Lung microvascular endothelial cell (primary cell): ENCODE data around the gene NADK. TPM values are rescaled to one million over a fixed set of nuclear protein-coding genes. Genes with fewer than 3 reads are reported as not detected.
"Not testable (repeated sequence)": the region's sequence is repeated elsewhere in the genome, so short reads cannot be mapped to it uniquely, and the experiment has no call there.

ENCODE experiments used
- DNase-seq, 2 donors: peaks; one replicate each; pipeline versions ENCODE4 v3.0.0 to v3.0.0-alpha.2; 2010; ENCODE audit warnings: low read depth in 2 of 2
- total RNA-seq: library from RNA; depleted of rRNA; stranded (reverse); fragments of >200 nt; gene quantifications from 2 replicates; pipeline ENCODE4 v1.2.1, GENCODE V29; 2014

Gene NADK
- total RNA-seq, 1 donor from 2014 or later = 34.7 TPM

DNA sequence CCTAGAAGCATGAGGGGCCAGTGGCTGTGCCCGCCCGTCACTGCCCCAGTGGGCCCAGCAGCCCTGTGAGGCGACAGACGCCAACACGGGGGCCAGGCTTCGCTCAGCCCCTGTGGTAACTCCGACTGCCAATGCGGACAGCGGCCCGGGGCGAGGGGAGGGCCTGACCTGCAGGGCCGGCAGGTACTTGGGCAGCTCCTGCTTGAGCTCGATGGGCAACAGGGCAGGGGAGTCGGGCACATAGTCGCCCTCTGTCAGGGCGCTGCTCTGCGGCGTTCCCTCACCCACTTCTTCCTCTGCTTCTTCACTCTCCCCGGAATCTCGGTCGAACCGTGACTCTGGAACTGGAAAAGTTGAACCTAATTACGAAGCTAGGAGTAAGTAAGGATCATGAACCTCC lies 71.0 kb downstream of the NADK start:
- DNase-seq = not testable (repeated sequence)

DNA sequence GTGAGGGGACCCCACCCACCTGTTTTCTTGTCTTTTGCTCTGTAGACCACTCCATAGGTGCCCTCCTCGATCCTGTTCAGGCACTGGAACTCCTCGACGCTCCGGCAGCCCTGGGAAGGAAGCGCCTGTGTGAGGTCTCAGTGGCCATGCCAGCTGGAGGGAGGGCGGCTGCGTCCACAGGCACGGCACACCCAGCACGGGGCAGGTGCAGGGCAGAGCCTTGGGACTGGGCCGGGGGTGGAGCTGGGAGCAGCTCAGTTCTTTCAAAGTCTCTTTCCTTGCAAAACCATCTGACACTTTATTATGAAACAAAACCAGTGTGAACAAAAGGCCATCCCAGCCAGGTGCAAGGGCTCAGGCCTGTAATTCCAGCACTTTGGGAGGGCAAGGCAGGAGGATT lies 72.6 kb downstream of the NADK start:
- not testable (repeated sequence) for DNase-seq

DNA sequence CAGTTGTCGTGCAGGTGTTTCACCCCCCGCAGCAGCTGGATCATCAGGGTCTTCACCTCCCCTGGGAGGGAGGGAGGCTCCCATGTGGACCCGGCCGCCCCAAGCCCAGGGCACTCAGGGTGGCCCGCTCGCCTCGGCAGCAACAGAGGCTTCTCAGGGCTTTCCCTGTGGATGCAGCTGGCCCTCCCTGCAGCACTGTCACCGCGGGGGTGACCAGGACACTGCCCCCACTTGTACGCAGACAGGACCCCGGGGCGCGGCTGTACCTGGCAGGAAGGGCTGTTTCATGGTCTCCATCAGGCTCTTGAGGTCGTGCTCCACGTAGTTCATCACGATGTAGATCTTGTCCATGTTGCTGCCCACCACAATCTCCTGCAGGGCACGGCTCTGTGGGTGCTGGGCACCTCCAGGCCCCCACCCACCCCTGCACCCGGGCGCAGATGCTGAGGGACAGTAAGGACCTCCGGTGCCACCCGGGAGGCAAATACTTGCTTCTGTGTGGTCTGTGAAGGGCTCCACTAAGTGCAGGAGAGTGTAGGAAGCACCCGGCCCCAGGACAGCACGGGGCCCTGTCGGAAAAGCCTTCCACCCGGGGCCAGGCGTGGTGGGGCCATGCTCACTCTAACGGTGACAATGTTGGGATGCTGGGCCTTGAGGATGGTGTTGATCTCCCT lies 73.8 kb downstream of the NADK start:
- DNase-seq = not testable (repeated sequence)

DNA sequence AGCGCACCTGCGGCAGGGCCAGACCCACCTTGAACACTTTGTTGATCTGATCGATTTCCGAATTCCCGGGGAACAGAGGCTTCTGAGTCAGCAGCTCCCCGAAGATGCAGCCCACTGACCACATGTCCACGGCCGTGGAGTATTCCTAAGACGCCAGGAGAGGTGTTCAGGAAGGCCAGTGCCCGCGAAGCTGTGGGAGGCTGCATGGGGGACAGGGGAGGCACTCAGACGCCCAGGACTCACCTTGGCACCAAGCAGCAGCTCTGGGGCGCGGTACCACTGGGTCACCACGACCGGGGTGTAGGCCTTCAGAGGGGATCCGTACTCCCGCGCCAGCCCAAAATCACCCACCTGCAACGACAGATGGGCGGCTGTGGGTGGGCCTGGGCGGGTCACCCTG lies 74.5 kb downstream of the NADK start:
- no peak for DNase-seq

DNA sequence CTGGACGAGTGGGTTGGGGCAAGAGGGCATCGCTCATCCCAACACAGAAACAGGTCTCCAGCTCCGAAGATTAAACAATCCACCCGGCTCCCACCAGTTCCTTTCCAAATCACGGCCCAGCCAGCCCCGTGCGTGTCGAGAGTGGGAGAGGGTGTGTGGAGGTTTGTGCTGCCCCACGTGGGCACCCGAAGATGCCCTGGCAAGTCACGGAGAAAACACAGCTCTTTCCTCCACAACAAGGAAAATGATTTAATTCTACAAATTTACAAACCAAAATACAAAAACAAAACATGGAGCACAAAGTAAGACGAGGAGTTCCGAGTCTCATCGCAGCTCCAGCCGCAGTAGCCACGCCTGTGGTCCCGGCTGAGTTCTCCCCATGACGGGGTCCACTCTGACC lies 75.8 kb downstream of the NADK start:
- DNase-seq = not testable (repeated sequence)

Other genes with a start within 250 kb of the NADK start
- 1.1 and 1.4 TPM in 2 replicates for gene TMEM240, start 237.8 kb downstream of the NADK start, total RNA-seq
- 49.3 and 50.8 TPM in 2 replicates for gene SSU72, start 203.6 kb downstream of the NADK start, total RNA-seq
- 0.44 and 0.99 TPM in 2 replicates for gene FNDC10, start 178.3 kb downstream of the NADK start, total RNA-seq
- 20.5 and 51.6 TPM in 2 replicates for gene MIB2, start 163.0 kb downstream of the NADK start, total RNA-seq
- 0.44 and 1.2 TPM in 2 replicates for gene MMP23B, start 146.3 kb downstream of the NADK start, total RNA-seq
- 4.6 and 5.8 TPM in 2 replicates for gene CDK11B, start 119.5 kb downstream of the NADK start, total RNA-seq
- 15.5 and 21.6 TPM in 2 replicates for gene SLC35E2B, start 85.7 kb downstream of the NADK start, total RNA-seq
- 4.4 and 10.5 TPM in 2 replicates for gene CDK11A, start 54.1 kb downstream of the NADK start, total RNA-seq
- gene GNB1, start 112.6 kb upstream of the NADK start, total RNA-seq = 72.4 and 93.5 TPM in 2 replicates
- not detected in 2 replicates for gene CALML6, start 136.8 kb upstream of the NADK start, total RNA-seq
- gene TMEM52, start 140.8 kb upstream of the NADK start, total RNA-seq = under 0.01 and 0.20 TPM in 2 replicates
- gene CFAP74, start 225.3 kb upstream of the NADK start, total RNA-seq = not detected in 2 replicates
- gene GABRD, start 240.9 kb upstream of the NADK start, total RNA-seq = 0.20 and 1.1 TPM in 2 replicates